Myometrial cell (primary cell): Measurements from ENCODE around the gene ANKRD28. TPM values are rescaled to one million over a fixed set of nuclear protein-coding genes. Genes with fewer than 3 reads are reported as not detected.

ENCODE experiments used
- total RNA-seq: library from RNA; depleted of rRNA; stranded (reverse); fragments of >200 nt; gene quantifications from 2 replicates; pipeline ENCODE4 v1.2.3, GENCODE V29; 2015

ANKRD28 gene
- 79.3 and 109 TPM in 2 replicates for total RNA-seq

DNA sequence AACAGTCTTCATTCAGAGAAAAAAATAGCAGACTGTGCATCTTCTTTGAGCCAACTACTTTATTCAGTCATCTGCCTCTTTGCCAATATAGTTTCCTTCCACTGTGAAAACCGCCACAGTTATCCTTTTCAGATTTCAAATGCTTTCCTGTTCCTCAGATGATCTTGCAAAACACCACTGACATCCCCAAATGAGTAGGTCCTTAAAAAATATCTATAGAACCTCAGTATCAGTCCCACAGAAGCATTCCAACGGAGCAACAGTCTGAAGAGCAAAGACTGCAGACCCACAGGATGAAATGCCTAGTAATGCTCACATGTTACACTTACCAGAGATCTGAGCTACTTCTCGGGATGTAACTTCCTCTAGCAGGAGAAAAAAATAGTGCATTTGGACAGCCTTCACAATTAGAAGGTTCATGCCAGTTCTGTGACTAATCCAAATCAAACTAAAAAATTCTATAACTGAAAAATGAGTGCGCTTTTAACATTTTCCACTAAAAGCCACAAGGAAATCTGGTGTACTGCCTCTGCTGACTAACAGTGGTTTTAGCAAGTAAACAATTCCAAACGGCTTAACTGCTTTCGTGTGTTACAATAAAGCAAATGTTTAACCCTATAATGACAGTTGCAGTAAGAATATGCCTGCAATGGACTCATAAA lies at the start of gene ANKRD28:
Gene ANKRD28, minus strand, starts transcription at position 338 of the 662 bp plus-strand sequence. CDS start 1,458 bp downstream, outside the sequence.

Other genes starting within 250 kb of the ANKRD28 start
- 18.7 and 20.7 TPM in 2 replicates for gene HACL1, start 196.4 kb downstream of the ANKRD28 start, total RNA-seq
- 27.8 and 28.0 TPM in 2 replicates for gene BTD, start 196.2 kb downstream of the ANKRD28 start, total RNA-seq